Loucy (cell line): Measurements from ENCODE around the gene TCF7.

ENCODE experiments used
- H2AFZ ChIP-seq: fragments of 200-600 bp; sonication (generic); 2 replicates; pipeline ENCODE4 v1.6.0; 2016; ENCODE audit warnings: antibody characterized with exemption, mild to moderate bottlenecking, low read length, moderate library complexity
- H3F3A ChIP-seq: fragments of 200-600 bp; 2 replicates; pipeline ENCODE4 v1.6.0; 2016; ENCODE audit warnings: antibody characterized with exemption, low read depth, mild to moderate bottlenecking
- H3K27me3 ChIP-seq: fragments of 200-600 bp; sonication (generic); 2 replicates; pipeline ENCODE4 v1.6.1; 2014; ENCODE audit warnings: low read length, mild to moderate bottlenecking; ENCODE audit not compliant: insufficient read depth, poor library complexity, severe bottlenecking
- H3K36me3 ChIP-seq: fragments of 200-600 bp; sonication (generic); 2 replicates; pipeline ENCODE4 v1.6.1; 2016; ENCODE audit warnings: low read length; ENCODE audit not compliant: insufficient read depth
- H3K4me1 ChIP-seq: fragments of 200-600 bp; sonication (generic); 2 replicates; pipeline ENCODE4 v1.5.1; 2014; ENCODE audit warnings: low read length, mild to moderate bottlenecking; ENCODE audit not compliant: insufficient read depth, poor library complexity, severe bottlenecking
- H3K4me2 ChIP-seq: fragments of 200-600 bp; sonication (generic); 2 replicates; pipeline ENCODE4 v1.6.0; 2014; ENCODE audit warnings: antibody characterized with exemption, low read length, low read depth, mild to moderate bottlenecking; ENCODE audit not compliant: poor library complexity, severe bottlenecking
- H3K4me3 ChIP-seq: fragments of 200-600 bp; sonication (generic); 2 replicates; pipeline ENCODE4 v1.5.1; 2014; ENCODE audit warnings: low read length, mild to moderate bottlenecking, mixed read lengths; ENCODE audit not compliant: poor library complexity, severe bottlenecking
- H3K79me2 ChIP-seq: fragments of 200-600 bp; sonication (generic); 2 replicates; pipeline ENCODE4 v1.6.1; 2014; ENCODE audit warnings: low read length; ENCODE audit not compliant: insufficient read depth
- H3K9ac ChIP-seq: fragments of 200-600 bp; sonication (generic); 2 replicates; pipeline ENCODE4 v1.6.0; 2014; ENCODE audit warnings: mild to moderate bottlenecking, low read depth, low read length, moderate library complexity; ENCODE audit not compliant: poor library complexity, severe bottlenecking
- H3K9me2 ChIP-seq: fragments of 200-600 bp; sonication (generic); replicated peaks from 2 replicates; pipeline ENCODE4 v1.6.1; 2016; ENCODE audit warnings: low read depth, low read length, mixed read lengths
- H3K9me3 ChIP-seq: fragments of 200-600 bp; sonication (generic); 2 replicates; pipeline ENCODE4 v1.6.1; 2014; ENCODE audit warnings: mild to moderate bottlenecking, antibody characterized with exemption, low read length, low read depth; ENCODE audit not compliant: insufficient read depth
- H4K20me1 ChIP-seq: fragments of 200-600 bp; sonication (generic); 2 replicates; pipeline ENCODE4 v1.6.0; 2014; ENCODE audit warnings: antibody characterized with exemption, low read length, mild to moderate bottlenecking; ENCODE audit not compliant: insufficient read depth, poor library complexity, severe bottlenecking
- CTCF ChIP-seq: fragments of 200-600 bp; sonication (generic); conservative IDR thresholded peaks from 2 replicates; pipeline ENCODE4 v1.5.1; 2014; ENCODE audit warnings: mild to moderate bottlenecking, antibody characterized with exemption, low read length
- EZH2phosphoT487 ChIP-seq: fragments of 200-600 bp; IDR thresholded peaks from 2 replicates; pipeline ENCODE4 v1.6.1; 2018; ENCODE audit warnings: antibody characterized with exemption, mild to moderate bottlenecking, moderate library complexity, borderline replicate concordance

TCF7 gene

DNA sequence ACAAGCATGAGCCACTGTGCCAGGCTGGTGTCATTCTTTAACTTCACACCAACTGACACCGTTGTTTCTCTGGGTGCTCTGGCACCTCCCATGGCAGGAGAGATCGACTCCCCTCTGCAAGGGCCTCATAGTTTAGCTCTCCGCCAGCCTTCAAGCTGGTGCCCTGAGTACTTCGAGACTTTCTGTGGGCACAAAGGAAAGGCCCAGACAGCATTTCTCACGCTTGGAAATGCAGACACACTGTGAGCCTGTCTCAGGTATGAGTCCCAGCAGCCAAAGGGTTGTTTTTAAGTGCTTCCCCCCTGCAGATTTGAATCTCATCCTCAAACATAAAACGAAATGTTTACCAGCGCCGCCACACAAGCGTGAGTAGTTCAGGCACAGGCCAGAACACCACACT, 11.1 kb upstream of the TCF7 start:
- Histone ChIP-seq H3K4me1 (no peaks in the 10 kb centered on the region), H2AFZ (no peak overlapping the region), H3K9ac (no peak overlapping the region), H3K4me3 (no peak overlapping the region), H3K4me2 (no peak overlapping the region), H3F3A (no peaks in the 10 kb centered on the region), H3K27me3 (no peaks in the 10 kb centered on the region), H4K20me1 (no peaks in the 10 kb centered on the region), H3K79me2 (no peaks in the 10 kb centered on the region), H3K9me3 (no peaks in the 10 kb centered on the region), H3K36me3 (no peaks in the 10 kb centered on the region), H3K9me2 (no peaks in the 10 kb centered on the region)
- TF ChIP-seq EZH2phosphoT487 (no peak), CTCF (no peak)

GRCh38 chr5:134103998-134104654, 10.4 kb upstream of the TCF7 start:
- Histone ChIP-seq H3K4me1 (no peaks in the 10 kb centered on the region), H3K27me3 (no peaks in the 10 kb centered on the region), H3K9me2 (no peaks in the 10 kb centered on the region), H3K4me2 (no peak overlapping the region), H4K20me1 (no peaks in the 10 kb centered on the region), H3F3A (no peaks in the 10 kb centered on the region), H3K9me3 (no peaks in the 10 kb centered on the region), H2AFZ (no peak overlapping the region), H3K79me2 (no peaks in the 10 kb centered on the region), H3K9ac (no peak overlapping the region), H3K4me3 (no peak overlapping the region), H3K36me3 (no peaks in the 10 kb centered on the region)
- TF ChIP-seq EZH2phosphoT487 (no peak), CTCF (no peak)

DNA sequence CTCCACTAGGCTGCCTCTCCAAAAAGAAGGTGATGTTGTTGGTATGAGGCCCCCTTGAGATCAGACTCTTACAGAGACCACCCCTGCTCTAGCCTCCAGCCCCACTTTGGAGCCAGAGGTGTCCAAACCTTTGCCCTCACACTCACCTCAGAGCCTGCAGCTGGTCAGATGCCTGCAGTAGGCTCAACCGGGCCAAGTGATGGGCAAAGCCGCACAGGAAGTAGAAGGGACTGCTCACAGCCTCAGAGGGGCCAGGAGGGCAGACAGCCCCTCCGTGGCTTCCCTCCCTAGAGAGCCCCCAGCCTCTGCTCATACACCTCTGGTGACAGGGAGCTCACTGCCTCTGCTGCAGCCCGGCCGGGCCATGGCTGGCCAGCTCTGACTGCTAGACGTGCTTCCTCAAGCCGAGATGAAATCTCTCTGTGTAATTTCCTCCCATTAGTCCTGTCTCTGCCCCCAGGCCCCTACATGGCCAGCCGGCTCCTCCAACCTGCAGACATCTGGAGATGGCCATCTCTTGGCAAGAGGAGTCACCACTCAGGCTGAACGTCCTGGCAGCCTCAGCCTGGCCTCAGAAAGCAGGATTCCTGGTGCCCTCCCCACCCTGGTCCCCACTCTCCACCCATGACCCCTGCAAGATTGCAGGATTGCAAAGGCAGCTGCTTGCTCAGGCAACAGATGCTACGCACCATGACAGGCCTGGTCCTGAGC, 7.3 kb upstream of the TCF7 start:
- no peak overlapping the region for H3K9ac ChIP-seq
- H3K79me2 ChIP-seq, result no peaks in the 10 kb centered on the region
- no peaks in the 10 kb centered on the region for H3K27me3 ChIP-seq
- H4K20me1 ChIP-seq, result no peaks in the 10 kb centered on the region
- no peaks in the 10 kb centered on the region for H3K4me1 ChIP-seq
- H3K4me2 ChIP-seq, result no peak overlapping the region
- no peaks in the 10 kb centered on the region for H3K9me2 ChIP-seq
- no peaks in the 10 kb centered on the region for H3K36me3 ChIP-seq
- H3F3A ChIP-seq, result no peaks in the 10 kb centered on the region
- TF ChIP-seq CTCF (no peak), EZH2phosphoT487 (no peak)
- no peak overlapping the region for H3K4me3 ChIP-seq
- no peak overlapping the region for H2AFZ ChIP-seq
- H3K9me3 ChIP-seq, result no peaks in the 10 kb centered on the region
